Measurements from ENCODE around the gene CYSRT1. TPM values are rescaled to one million over a fixed set of nuclear protein-coding genes. Genes with fewer than 3 reads are reported as not detected.

The CYSRT1 gene
- total RNA-seq, 2 experiments from 2014 or later: 0.23 TPM; not detected in 1

GRCh38 chr9:137228968-137229896 lies 4.3 kb downstream of the CYSRT1 start:
- ChIA-PET POLR2A (no interaction called here), CTCF (interaction anchor here (2.3 to 2.7 kb wide), 2 partner anchors 41 to 115 kb away, joined by 14 to 16 read pairs; partner anchors contain the start of genes ANAPC2, DPP7 and SSNA1)

GRCh38 chr9:137229903-137230704 lies 5.1 kb downstream of the CYSRT1 start:
- ChIA-PET CTCF (interaction anchor here (1.2 kb wide), 1 partner anchor 41 kb away, joined by 4 read pairs; the partner anchor contains the start of genes ANAPC2 and SSNA1), POLR2A (no interaction called here)

DNA sequence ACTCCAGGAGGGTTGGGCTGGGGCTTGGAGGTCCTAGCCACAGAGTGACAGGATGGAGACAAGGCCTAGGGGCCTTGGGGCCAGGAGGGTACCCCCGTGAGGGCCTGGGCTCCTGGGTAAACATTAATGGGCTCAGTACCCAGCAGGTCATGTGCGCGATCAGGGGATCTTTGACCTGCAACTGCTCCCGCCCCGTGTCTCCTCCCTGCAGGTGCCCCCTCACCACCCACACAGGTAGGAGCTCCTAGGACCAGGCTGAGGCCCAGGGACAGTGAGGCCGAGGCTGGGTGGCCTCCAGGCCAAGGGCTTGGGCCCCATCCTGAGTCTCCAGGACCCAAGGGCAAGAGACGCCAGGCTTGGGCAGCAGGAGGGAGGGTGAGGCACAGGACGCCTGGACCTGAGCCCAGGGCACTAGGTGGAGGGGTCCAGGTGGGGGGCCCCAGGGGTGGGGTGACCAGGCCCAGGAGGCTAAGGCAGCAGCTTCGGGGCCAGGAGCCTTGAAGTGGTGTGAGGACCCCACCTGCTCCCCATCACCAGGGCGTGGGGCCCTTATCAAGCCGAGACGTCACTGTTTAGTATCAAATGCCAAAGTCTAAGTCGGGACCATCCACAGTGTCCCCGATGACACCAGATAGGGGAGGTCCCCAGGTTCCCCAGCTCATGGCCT lies 5.9 kb downstream of the CYSRT1 start, which contains the start of gene SLC34A3:
SLC34A3 (plus strand) TSS at position 197 of the 667 bp plus-strand sequence. CDS start 802 bp downstream, outside the sequence.
- ChIA-PET CTCF (interaction anchor here (1.2 kb wide), 1 partner anchor 42 kb away, joined by 4 read pairs; the partner anchor contains the start of genes ANAPC2 and SSNA1), POLR2A (no interaction called here)

DNA sequence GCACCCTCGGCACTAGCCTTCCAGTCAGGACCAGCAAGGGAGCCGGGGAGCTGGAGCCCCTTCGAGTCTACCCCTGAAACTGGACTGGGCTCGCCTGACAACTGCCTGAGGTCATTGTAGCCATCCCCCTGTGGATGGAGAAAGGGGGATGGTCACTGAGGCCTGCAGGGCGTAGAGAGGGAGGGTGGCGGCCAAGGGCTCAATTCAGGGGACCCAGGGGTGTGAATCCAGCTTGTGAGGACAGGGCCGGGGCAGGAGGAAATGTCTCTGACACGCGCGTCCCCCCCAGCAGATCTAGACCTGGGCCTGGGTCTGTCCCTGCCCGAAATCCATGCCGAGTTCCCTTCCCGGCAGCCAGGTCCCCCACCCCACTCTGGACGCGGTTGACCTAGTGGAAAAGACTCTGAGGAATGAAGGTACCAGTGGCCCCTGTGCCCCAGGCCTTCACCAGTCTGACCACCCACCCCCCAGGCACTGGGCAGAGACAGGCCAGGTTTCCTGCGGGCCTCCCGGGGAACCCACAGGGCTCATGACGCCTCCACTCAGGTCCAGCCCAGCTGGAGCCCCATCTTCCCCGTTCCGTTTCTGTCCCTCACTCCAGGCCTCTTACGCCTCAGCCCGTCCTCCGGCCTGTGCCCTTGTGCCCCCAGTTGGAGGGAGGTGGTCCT lies 6.5 kb downstream of the CYSRT1 start:
- ChIA-PET CTCF (interaction anchor here (0.6 to 1.2 kb wide), 2 partner anchors 43 to 108 kb away, joined by 4 read pairs; partner anchors contain the start of genes ANAPC2 and SSNA1), POLR2A (no interaction called here)

- ChIA-PET POLR2A (no interaction called here), CTCF (no interaction called here)
Observed at GRCh38 chr9:137232101-137232500, 7.1 kb downstream of the CYSRT1 start.

- CTCF ChIA-PET: no interaction called here
Observed at GRCh38 chr9:137232510-137232909, 7.5 kb downstream of the CYSRT1 start.

DNA sequence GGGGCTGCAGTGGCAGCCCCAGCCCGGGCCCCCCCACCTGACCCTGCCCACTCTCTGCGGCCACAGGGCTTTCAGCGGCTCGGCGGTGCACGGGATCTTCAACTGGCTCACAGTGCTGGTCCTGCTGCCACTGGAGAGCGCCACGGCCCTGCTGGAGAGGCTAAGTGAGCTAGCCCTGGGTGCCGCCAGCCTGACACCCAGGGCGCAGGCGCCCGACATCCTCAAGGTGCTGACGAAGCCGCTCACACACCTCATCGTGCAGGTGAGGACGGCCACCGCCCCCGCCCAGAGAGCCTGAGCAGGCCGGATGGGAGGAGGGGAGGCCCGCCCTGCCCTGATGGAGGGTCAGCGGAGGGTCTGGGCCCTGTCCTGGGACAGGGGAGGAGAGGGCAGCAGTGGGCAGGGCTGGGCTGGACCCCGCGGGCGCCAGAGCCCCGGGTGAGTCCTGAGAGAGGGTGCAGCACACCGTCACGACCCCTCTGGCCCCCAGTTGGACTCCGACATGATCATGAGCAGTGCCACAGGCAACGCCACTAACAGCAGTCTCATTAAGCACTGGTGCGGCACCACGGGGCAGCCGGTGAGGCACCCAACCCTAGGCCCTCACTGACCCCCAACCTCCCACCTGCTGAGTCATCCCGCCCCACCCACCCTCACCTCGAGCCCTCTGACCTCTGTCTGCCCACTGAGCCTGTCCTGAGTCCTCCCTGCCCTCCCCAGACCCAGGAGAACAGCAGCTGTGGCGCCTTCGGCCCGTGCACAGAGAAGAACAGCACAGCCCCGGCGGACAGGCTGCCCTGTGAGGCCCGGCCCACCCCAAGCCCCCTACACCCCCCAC lies 8.4 kb downstream of the CYSRT1 start:
- ChIA-PET CTCF (no interaction called here), POLR2A (no interaction called here)

More at GRCh38 chr9:137232510-137232909, 7.5 kb downstream of the CYSRT1 start:
- POLR2A ChIA-PET: no interaction called here

GRCh38 chr9:137234055-137234697 lies 9.2 kb downstream of the CYSRT1 start:
- ChIA-PET CTCF (interaction anchor here (0.8 to 1.5 kb wide), 2 partner anchors 38 to 105 kb away, joined by 3 read pairs; no protein-coding TSS in a partner anchor), POLR2A (interaction anchor here (1.0 kb wide), 1 partner anchor 67 kb away, joined by 3 read pairs; no protein-coding TSS in a partner anchor)

DNA sequence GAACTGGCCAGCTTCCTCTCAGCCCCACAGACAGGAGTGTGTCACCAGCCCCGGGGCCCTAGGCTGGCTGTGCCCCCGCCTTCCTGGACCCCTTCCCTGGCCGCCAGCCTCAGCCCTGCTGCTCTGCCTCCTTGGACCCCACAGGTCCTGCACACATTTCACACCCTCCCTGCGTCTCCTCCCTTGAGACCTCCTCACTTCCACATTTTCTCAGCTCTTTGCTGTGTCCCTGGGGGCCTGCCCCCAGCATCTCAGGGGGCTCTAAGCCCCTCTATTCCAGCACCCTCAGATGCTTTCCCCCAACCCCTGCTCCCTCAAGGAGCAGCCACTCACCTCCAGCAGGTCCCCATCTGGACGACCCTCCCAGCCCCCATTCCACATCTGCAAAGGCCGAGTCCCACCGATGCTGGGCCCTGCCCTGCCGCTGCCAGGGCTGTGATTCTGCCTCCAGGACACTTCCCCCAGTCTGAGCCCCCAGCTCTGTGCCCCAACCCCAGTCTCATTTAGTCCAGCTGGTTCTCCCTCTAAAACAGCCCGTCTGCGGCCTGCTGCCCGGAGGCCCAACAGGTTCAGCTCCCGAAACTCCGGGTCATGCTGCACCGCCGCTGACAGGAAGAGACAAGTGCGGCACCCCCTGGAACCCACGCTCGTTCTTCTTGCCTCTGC lies 9.9 kb downstream of the CYSRT1 start:
- POLR2A ChIA-PET: interaction anchor here (1.0 kb wide), 1 partner anchor 67 kb away, joined by 3 read pairs; no protein-coding TSS in a partner anchor
- CTCF ChIA-PET: interaction anchor here (0.8 to 2.7 kb wide), 7 partner anchors 19 to 205 kb away, joined by 3 to 19 read pairs (median 3); partner anchors contain the start of genes ANAPC2 and SSNA1

DNA sequence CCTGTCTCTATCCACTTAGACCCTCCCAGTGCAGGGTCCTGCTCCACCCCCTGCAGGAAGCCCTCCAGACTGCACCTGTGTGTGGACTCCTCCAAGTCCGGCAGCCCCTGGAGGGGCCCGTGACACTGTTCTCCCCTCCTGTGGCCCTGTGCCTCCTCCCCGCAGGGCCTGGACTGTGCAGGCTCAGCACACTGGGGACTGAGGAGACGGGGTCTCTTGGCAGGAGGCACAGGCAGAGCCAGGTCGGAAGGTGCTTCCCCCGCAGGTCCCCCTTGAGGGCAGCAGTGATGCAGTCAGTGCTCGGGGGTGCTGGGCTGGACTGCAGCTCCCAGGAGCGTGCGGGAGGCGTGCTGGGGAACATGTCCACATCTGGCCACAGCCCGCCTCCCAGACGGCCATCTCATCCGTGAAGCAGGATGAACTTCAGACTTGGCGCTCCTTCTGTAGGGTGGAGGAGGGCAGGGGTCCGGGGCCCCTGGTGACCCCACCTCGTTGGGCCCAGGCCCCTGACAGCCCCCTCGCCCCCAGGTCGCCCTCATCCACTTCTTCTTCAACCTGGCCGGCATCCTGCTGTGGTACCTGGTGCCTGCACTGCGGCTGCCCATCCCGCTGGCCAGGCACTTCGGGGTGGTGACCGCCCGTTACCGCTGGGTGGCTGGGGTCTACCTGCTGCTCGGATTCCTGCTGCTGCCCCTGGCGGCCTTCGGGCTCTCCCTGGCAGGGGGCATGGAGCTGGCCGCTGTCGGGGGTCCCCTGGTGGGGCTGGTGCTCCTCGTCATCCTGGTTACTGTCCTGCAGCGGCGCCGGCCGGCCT lies 10.7 kb downstream of the CYSRT1 start:
- CTCF ChIA-PET: interaction anchor here (0.6 to 2.7 kb wide), 23 partner anchors 10 to 745 kb away, joined by 3 to 49 read pairs (median 5); partner anchors contain the start of genes ANAPC2, CYSRT1, DPP7 and MAN1B1
- POLR2A ChIA-PET: interaction anchor here (0.6 kb wide), 1 partner anchor 243 kb away, joined by 6 read pairs; no protein-coding TSS in a partner anchor

- ChIA-PET CTCF (interaction anchor here (0.6 to 2.7 kb wide), 41 partner anchors 9 to 746 kb away, joined by 3 to 49 read pairs (median 4); partner anchors contain the start of genes ANAPC2, CYSRT1, DPP7 and MAN1B1), POLR2A (interaction anchor here (0.6 to 1.1 kb wide), 4 partner anchors 18 to 244 kb away, joined by 3 to 6 read pairs (median 4); no protein-coding TSS in a partner anchor)
Observed at GRCh38 chr9:137236238-137236935, 11.4 kb downstream of the CYSRT1 start.

GRCh38 chr9:137236936-137237421 lies 12.0 kb downstream of the CYSRT1 start:
- ChIA-PET CTCF (interaction anchor here (0.6 to 2.7 kb wide), 40 partner anchors 8 to 315 kb away, joined by 3 to 49 read pairs (median 4); partner anchors contain the start of genes ANAPC2, CYSRT1, DPP7 and MAN1B1), POLR2A (interaction anchor here (0.6 to 1.1 kb wide), 3 partner anchors 17 to 190 kb away, joined by 3 to 4 read pairs (median 3); no protein-coding TSS in a partner anchor)

DNA sequence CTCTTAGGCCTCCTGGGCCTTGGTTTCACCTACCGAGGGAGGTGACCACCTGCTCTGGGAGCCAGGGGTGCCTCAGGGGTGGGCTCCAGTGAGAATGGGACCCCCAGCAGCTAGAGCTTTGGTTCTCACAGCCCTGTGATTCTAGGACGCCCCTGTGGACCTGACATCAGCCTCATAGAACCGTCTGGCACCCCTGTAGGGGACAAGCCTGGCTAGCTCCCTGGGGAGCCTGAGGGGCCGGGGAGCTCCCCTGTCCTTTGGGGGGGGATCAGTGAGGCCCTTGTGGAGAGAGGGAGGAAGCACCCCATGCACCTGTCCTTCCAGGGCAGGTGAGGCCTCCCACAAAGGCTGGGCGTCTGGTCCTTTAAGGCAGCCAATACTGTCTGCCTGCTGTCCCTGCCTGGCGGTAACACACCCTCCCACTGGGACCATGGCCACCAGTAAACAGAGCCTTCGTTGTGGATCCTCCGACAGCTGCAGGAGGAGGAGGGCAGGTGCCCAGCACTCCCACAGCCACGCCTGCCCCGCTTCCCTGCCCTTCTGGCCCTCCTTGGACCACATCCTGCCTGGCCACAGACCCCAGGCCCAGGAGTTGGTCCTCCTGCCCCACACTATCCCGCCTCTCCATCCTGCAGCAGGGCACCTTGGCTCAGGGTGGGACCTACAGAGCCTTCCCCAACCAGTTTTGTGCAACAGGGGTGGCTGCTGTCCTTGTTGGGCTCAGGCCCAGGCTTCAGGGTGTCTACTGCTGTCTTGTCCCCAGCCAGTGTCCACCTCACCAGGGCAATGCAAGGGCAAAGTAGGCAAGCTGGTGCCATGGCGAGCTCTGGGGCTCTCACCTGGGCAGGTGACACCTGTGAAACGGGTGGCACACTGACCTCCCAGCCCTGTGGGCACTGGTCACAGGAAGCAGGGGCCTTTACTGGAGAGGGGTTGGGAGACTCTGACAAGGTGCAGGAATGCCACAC lies 13.1 kb downstream of the CYSRT1 start:
- CTCF ChIA-PET: interaction anchor here (1.1 to 2.7 kb wide), 6 partner anchors 13 to 209 kb away, joined by 3 to 49 read pairs (median 13); partner anchors contain the start of genes ANAPC2, CYSRT1, NELFB and RNF208
- POLR2A ChIA-PET: no interaction called here

Data from activated CD8-positive, alpha-beta memory T cell treated with anti-CD3 and anti-CD28 coated beads for 36 hours (primary cell).